ENCODE data around the gene RENBP.

DNA sequence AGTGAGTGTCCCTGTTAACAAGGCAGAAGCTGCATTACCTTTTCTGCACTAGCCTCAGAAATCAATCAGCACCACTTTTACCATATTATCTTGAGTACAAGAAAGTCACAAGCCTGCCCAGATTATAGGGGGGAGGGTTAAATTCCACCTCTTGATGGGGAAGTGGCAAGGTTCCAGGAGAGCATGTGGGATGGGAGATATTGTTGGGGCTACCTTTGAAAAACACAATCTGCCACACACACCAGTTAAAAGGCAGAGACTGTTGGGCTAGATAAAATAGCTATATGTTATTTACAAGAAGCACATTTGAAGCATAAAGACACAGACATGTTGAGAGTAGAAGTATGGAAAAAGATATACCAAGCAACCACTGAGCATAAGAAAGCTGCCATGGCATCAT is 46.5 kb downstream of the RENBP start:
- TF ChIP-seq, protein P1, sequence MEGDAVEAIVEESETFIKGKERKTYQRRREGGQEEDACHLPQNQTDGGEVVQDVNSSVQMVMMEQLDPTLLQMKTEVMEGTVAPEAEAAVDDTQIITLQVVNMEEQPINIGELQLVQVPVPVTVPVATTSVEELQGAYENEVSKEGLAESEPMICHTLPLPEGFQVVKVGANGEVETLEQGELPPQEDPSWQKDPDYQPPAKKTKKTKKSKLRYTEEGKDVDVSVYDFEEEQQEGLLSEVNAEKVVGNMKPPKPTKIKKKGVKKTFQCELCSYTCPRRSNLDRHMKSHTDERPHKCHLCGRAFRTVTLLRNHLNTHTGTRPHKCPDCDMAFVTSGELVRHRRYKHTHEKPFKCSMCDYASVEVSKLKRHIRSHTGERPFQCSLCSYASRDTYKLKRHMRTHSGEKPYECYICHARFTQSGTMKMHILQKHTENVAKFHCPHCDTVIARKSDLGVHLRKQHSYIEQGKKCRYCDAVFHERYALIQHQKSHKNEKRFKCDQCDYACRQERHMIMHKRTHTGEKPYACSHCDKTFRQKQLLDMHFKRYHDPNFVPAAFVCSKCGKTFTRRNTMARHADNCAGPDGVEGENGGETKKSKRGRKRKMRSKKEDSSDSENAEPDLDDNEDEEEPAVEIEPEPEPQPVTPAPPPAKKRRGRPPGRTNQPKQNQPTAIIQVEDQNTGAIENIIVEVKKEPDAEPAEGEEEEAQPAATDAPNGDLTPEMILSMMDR (IDR thresholded peaks at IDR 0.05), result no peak
- TF ChIP-seq POLR2AphosphoS5 (IDR thresholded peaks at IDR 0.05; ENCODE audit: insufficient read depth in 1 of 2, low read depth in 1 of 2) (no peak), POLR2A (IDR thresholded peaks at IDR 0.05) (no peak)
